ENCODE results near the gene WDR54. TPM values are rescaled to one million over a fixed set of nuclear protein-coding genes. Genes with fewer than 3 reads are reported as not detected.

WDR54 gene
- total and polyA plus RNA-seq, 7 donors, result 0.52 to 2.4 (median 1.5) TPM

DNA sequence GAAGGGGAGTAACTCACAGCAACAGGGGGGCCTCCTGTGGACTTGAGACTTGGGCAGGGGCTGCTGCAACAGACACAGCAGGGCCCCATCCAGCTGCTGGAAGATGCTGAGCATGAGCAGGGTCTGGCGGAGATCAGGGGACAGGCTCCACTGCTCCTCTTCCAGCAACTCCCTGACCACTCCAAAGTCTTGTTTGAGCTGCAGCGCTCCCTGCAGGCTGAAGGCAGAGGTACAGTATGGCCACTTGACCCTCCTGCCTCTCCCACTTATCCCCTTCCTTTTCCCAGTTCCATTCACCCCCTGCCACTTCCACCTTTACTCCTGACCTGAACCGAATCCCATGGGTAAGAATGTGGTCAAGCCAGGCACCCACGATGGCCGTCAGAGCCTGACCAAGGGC, 53.4 kb downstream of the WDR54 start:
- intact Hi-C loops (cut with DNase I), result no loop called here
- H3K9me3 ChIP-seq, result no peaks in the 10 kb centered on the region
- no peaks in the 10 kb centered on the region for H3K27me3 ChIP-seq (ENCODE audit: insufficient read depth in 3 of 3, low read length in 2 of 3)
- TF ChIP-seq, protein P1, sequence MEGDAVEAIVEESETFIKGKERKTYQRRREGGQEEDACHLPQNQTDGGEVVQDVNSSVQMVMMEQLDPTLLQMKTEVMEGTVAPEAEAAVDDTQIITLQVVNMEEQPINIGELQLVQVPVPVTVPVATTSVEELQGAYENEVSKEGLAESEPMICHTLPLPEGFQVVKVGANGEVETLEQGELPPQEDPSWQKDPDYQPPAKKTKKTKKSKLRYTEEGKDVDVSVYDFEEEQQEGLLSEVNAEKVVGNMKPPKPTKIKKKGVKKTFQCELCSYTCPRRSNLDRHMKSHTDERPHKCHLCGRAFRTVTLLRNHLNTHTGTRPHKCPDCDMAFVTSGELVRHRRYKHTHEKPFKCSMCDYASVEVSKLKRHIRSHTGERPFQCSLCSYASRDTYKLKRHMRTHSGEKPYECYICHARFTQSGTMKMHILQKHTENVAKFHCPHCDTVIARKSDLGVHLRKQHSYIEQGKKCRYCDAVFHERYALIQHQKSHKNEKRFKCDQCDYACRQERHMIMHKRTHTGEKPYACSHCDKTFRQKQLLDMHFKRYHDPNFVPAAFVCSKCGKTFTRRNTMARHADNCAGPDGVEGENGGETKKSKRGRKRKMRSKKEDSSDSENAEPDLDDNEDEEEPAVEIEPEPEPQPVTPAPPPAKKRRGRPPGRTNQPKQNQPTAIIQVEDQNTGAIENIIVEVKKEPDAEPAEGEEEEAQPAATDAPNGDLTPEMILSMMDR (IDR thresholded peaks at IDR 0.05), result no peak
- H3K27ac ChIP-seq, result no peak overlapping the region
- H3K4me1 ChIP-seq, result peaks cover 18% of the 10 kb centered on the region
- no peak overlapping the region for H3K4me3 ChIP-seq
- no peak for DNase-seq
- WGBS, 3 donors, result 84 to 87% (median 85%) methylated on average over 5 of the region's 5 CpGs
- ATAC-seq, result no peak
- H3K36me3 ChIP-seq (ENCODE audit: insufficient read depth in 1 of 2, low read depth in 1 of 2), result peaks cover 2 to 53% of the 10 kb centered on the region in 2 donors

Other genes with a start within 250 kb of the WDR54 start
- 10 to 100 TPM; 28.0 to 44.3 (median 28.9) TPM for gene MOB1A, start 242.9 kb upstream of the WDR54 start, total RNA-seq
- 10 to 100 TPM; 13.6 to 71.2 (median 24.8) TPM for gene MOB1A, start 242.9 kb upstream of the WDR54 start, polyA plus RNA-seq
- 10 to 100 TPM; 16.6 to 76.2 (median 61.2) TPM for gene MTHFD2, start 223.1 kb upstream of the WDR54 start, total RNA-seq
- 100 to 1,000 TPM in 1 of 3 donors, 10 to 100 TPM in 2; 52.1 to 112 (median 60.4) TPM for gene MTHFD2, start 223.1 kb upstream of the WDR54 start, polyA plus RNA-seq
- 1 to 10 TPM in 3 of 4 donors, under 1 TPM in 1; 0.57 to 5.7 (median 2.3) TPM for gene SLC4A5, start 78.3 kb upstream of the WDR54 start, total RNA-seq
- under 1 TPM; 0.27 to 0.53 (median 0.42) TPM for gene SLC4A5, start 78.3 kb upstream of the WDR54 start, polyA plus RNA-seq
- 100 to 1,000 TPM in 3 of 4 donors, 10 to 100 TPM in 1; 99.0 to 131 (median 116) TPM for gene DCTN1, start 41.4 kb upstream of the WDR54 start, total RNA-seq
- 10 to 100 TPM; 45.6 to 61.3 (median 52.1) TPM for gene DCTN1, start 41.4 kb upstream of the WDR54 start, polyA plus RNA-seq
- gene C2orf81, start 111 bp upstream of the WDR54 start, total RNA-seq, result under 1 TPM; 0.15 to 0.46 (median 0.39) TPM
- under 1 TPM; 0.06 to 0.34 (median 0.23) TPM for gene C2orf81, start 111 bp upstream of the WDR54 start, polyA plus RNA-seq
- 10 to 100 TPM in 2 of 4 donors, 1 to 10 TPM in 2; 6.0 to 18.8 (median 9.0) TPM for gene RTKN, start 20.2 kb downstream of the WDR54 start, total RNA-seq
- gene RTKN, start 20.2 kb downstream of the WDR54 start, polyA plus RNA-seq, result 10 to 100 TPM in 1 of 3 donors, 1 to 10 TPM in 2; 3.1 to 12.1 (median 6.6) TPM
- gene INO80B, start 33.4 kb downstream of the WDR54 start, total RNA-seq, result 10 to 100 TPM; 23.6 to 39.0 (median 28.6) TPM
- gene INO80B, start 33.4 kb downstream of the WDR54 start, polyA plus RNA-seq, result 10 to 100 TPM; 29.1 to 61.1 (median 41.7) TPM
- 10 to 100 TPM; 21.6 to 41.3 (median 23.4) TPM for gene WBP1, start 36.7 kb downstream of the WDR54 start, total RNA-seq
- 10 to 100 TPM; 19.4 to 26.2 (median 24.7) TPM for gene WBP1, start 36.7 kb downstream of the WDR54 start, polyA plus RNA-seq
- 10 to 100 TPM; 17.1 to 26.4 (median 24.2) TPM for gene MOGS, start 43.7 kb downstream of the WDR54 start, total RNA-seq
- gene MOGS, start 43.7 kb downstream of the WDR54 start, polyA plus RNA-seq, result 10 to 100 TPM; 19.8 to 38.8 (median 25.2) TPM
- gene MRPL53, start 51.0 kb downstream of the WDR54 start, total RNA-seq, result 100 to 1,000 TPM; 118 to 157 (median 138) TPM
- 10 to 100 TPM; 63.7 to 90.0 (median 63.9) TPM for gene MRPL53, start 51.0 kb downstream of the WDR54 start, polyA plus RNA-seq
- gene CCDC142, start 61.3 kb downstream of the WDR54 start, total RNA-seq, result 1 to 10 TPM; 2.7 to 8.3 (median 4.5) TPM
- 1 to 10 TPM; 1.4 to 8.7 (median 2.5) TPM for gene CCDC142, start 61.3 kb downstream of the WDR54 start, polyA plus RNA-seq
- 10 to 100 TPM in 1 of 4 donors, 1 to 10 TPM in 3; 5.4 to 10.1 (median 8.4) TPM for gene TTC31, start 61.4 kb downstream of the WDR54 start, total RNA-seq
- gene TTC31, start 61.4 kb downstream of the WDR54 start, polyA plus RNA-seq, result 10 to 100 TPM in 1 of 3 donors, 1 to 10 TPM in 2; 7.9 to 13.2 (median 9.4) TPM
- gene LBX2, start 77.9 kb downstream of the WDR54 start, total RNA-seq, result under 1 TPM in 2 of 4 donors, not detected in 2; 0.15 to 0.36 TPM
- gene LBX2, start 77.9 kb downstream of the WDR54 start, polyA plus RNA-seq, result under 1 TPM; 0.14 to 0.68 (median 0.26) TPM
- gene PCGF1, start 86.0 kb downstream of the WDR54 start, total RNA-seq, result 10 to 100 TPM; 14.3 to 32.0 (median 21.5) TPM
- gene PCGF1, start 86.0 kb downstream of the WDR54 start, polyA plus RNA-seq, result 10 to 100 TPM; 25.6 to 60.3 (median 44.9) TPM
- not detected for gene TLX2, start 92.7 kb downstream of the WDR54 start, total RNA-seq
- gene TLX2, start 92.7 kb downstream of the WDR54 start, polyA plus RNA-seq, result not detected
- gene DQX1, start 104.5 kb downstream of the WDR54 start, total RNA-seq, result not detected
- under 1 TPM; 0.19 to 0.27 (median 0.27) TPM for gene DQX1, start 104.5 kb downstream of the WDR54 start, polyA plus RNA-seq
- 10 to 100 TPM; 56.0 to 94.7 (median 84.6) TPM for gene AUP1, start 108.0 kb downstream of the WDR54 start, total RNA-seq
- gene AUP1, start 108.0 kb downstream of the WDR54 start, polyA plus RNA-seq, result 100 to 1,000 TPM; 123 to 205 (median 169) TPM
- gene HTRA2, start 108.2 kb downstream of the WDR54 start, total RNA-seq, result 10 to 100 TPM; 23.0 to 30.9 (median 27.2) TPM
- gene HTRA2, start 108.2 kb downstream of the WDR54 start, polyA plus RNA-seq, result 10 to 100 TPM; 24.2 to 54.4 (median 41.8) TPM
- 1 to 10 TPM in 3 of 4 donors, under 1 TPM in 1; 0.99 to 2.3 (median 1.6) TPM for gene LOXL3, start 132.2 kb downstream of the WDR54 start, total RNA-seq
- gene LOXL3, start 132.2 kb downstream of the WDR54 start, polyA plus RNA-seq, result under 1 TPM; 0.62 to 0.64 (median 0.64) TPM
- 1 to 10 TPM; 1.2 to 3.8 (median 2.0) TPM for gene DOK1, start 133.0 kb downstream of the WDR54 start, total RNA-seq
- gene DOK1, start 133.0 kb downstream of the WDR54 start, polyA plus RNA-seq, result 1 to 10 TPM; 1.0 to 2.0 (median 1.1) TPM
- gene M1AP, start 226.6 kb downstream of the WDR54 start, total RNA-seq, result under 1 TPM in 1 of 4 donors, not detected in 3; 0.21 TPM
- gene M1AP, start 226.6 kb downstream of the WDR54 start, polyA plus RNA-seq, result under 1 TPM in 1 of 3 donors, not detected in 2; 0.01 TPM
- 1 to 10 TPM; 2.0 to 5.7 (median 2.5) TPM for gene SEMA4F, start 232.5 kb downstream of the WDR54 start, total RNA-seq
- gene SEMA4F, start 232.5 kb downstream of the WDR54 start, polyA plus RNA-seq, result 1 to 10 TPM in 1 of 3 donors, under 1 TPM in 2; 0.59 to 1.5 (median 0.72) TPM